Keratinocyte (primary cell): Measurements from ENCODE around the gene HERC4. TPM values are rescaled to one million over a fixed set of nuclear protein-coding genes. Genes with fewer than 3 reads are reported as not detected.

Experiments
- DNase-seq: peaks from one replicate; pipeline ENCODE4 v3.0.0-alpha.2; 2011; ENCODE audit warnings: low read depth, missing footprints, low spot score
- FAIRE-seq: peaks from 2 replicates; lab custom pipeline; 2011; peaks lifted over from hg19 to GRCh38; lab: Jason Lieb, UNC
- H2AFZ ChIP-seq: 2 replicates; pipeline ENCODE4 v1.6.0; 2012; ENCODE audit warnings: low read length, control low read depth, inconsistent platforms; ENCODE audit not compliant: control insufficient read depth
- H3K27ac ChIP-seq: 2 replicates; pipeline ENCODE4 v1.5.1; 2011; ENCODE audit warnings: low read length; ENCODE audit not compliant: control insufficient read depth, insufficient read depth
- H3K27me3 ChIP-seq: 3 replicates; pipeline ENCODE4 v1.6.0; 2011; ENCODE audit warnings: low read length; ENCODE audit not compliant: control insufficient read depth, insufficient read depth; ENCODE audit errors: extremely low read depth
- H3K36me3 ChIP-seq, 2 experiments: 2 replicates in 1 of 2; 3 replicates in 1 of 2; pipeline ENCODE4 v1.5.1; 2011; ENCODE audit warnings: low read length in 2 of 2, mild to moderate bottlenecking in 1 of 2; ENCODE audit not compliant: control insufficient read depth in 2 of 2, insufficient read depth in 2 of 2; ENCODE audit errors: extremely low read depth in 1 of 2
- H3K4me1 ChIP-seq: 3 replicates; pipeline ENCODE4 v1.5.1; 2011; ENCODE audit warnings: low read length; ENCODE audit not compliant: control insufficient read depth, insufficient read depth; ENCODE audit errors: extremely low read depth
- H3K4me2 ChIP-seq: 3 replicates; pipeline ENCODE4 v1.6.0; 2011; ENCODE audit warnings: low read depth, low read length; ENCODE audit not compliant: control insufficient read depth, insufficient read depth; ENCODE audit errors: extremely low read depth
- H3K4me3 ChIP-seq, 3 experiments: fragments of 200-600 bp in 1 of 3; sonication (generic) in 1 of 3; 2 replicates in 2 of 3; 3 replicates in 1 of 3; pipeline ENCODE4 v1.5.1; 2011 to 2016; ENCODE audit warnings: low read length in 3 of 3, mild to moderate bottlenecking in 3 of 3, control low read depth in 2 of 3, inconsistent platforms in 1 of 3, low read depth in 1 of 3, mixed read lengths in 1 of 3, mixed run types in 1 of 3, moderate library complexity in 1 of 3; ENCODE audit not compliant: control insufficient read depth in 2 of 3, insufficient read depth in 2 of 3; ENCODE audit errors: extremely low read depth in 1 of 3
- H3K79me2 ChIP-seq: 2 replicates; pipeline ENCODE4 v1.6.0; 2012; ENCODE audit warnings: low read length; ENCODE audit not compliant: control insufficient read depth, insufficient read depth
- H3K9ac ChIP-seq: 3 replicates; pipeline ENCODE4 v1.6.0; 2011; ENCODE audit warnings: low read length; ENCODE audit not compliant: control insufficient read depth, insufficient read depth; ENCODE audit errors: extremely low read depth
- H3K9me1 ChIP-seq: 3 replicates; pipeline ENCODE4 v1.6.0; 2011; ENCODE audit warnings: low read length; ENCODE audit not compliant: control insufficient read depth, insufficient read depth; ENCODE audit errors: extremely low read depth
- H3K9me3 ChIP-seq: 2 replicates; pipeline ENCODE4 v1.5.1; 2012; ENCODE audit warnings: low read depth, low read length; ENCODE audit not compliant: control insufficient read depth
- H4K20me1 ChIP-seq: 3 replicates; pipeline ENCODE4 v1.6.0; 2011; ENCODE audit warnings: low read length; ENCODE audit not compliant: control insufficient read depth, insufficient read depth; ENCODE audit errors: extremely low read depth
- EZH2 ChIP-seq: IDR thresholded peaks from one replicate; pipeline ENCODE4 v1.6.1; 2012; ENCODE audit warnings: inconsistent platforms, mild to moderate bottlenecking, low read length, moderate library complexity
- dilution Hi-C: fragments of 300-500 bp; cut with MboI; formaldehyde crosslinking; loops from one replicate; pipeline ENCODE4 v1.7.0; 2020; ENCODE audit warnings: low sequenced_read_pairs; ENCODE audit not compliant: extremely low pct_ligation_motif_present
- polyA plus RNA-seq, 5 experiments: library from polyadenylated mRNA; depleted of rRNA in 3 of 5; stranded (reverse) in 3 of 5; stranded (forward) in 1 of 5; unstranded in 1 of 5; fragments of >200 nt; gene quantifications; 1 replicate in 1 of 5; 2 replicates in 3 of 5; 3 replicates in 1 of 5; pipeline versions ENCODE4 v1.2.1 to v1.2.3, GENCODE V29; 2011 to 2012; ENCODE audit warnings: missing spikeins in 2 of 5, low read depth in 1 of 5, low replicate concordance in 1 of 5
- TF ChIP-seq, protein P1 (sequence below), 3 experiments: IDR thresholded peaks in 1 of 3; conservative IDR thresholded peaks in 1 of 3; optimal IDR thresholded peaks in 1 of 3; 2 replicates in 2 of 3; 3 replicates in 1 of 3; pipeline versions ENCODE3 to v1.5.1; 2011; ENCODE audit warnings: low read length in 3 of 3, mild to moderate bottlenecking in 3 of 3, moderate library complexity in 2 of 3, control low read depth in 1 of 3, inconsistent platforms in 1 of 3; ENCODE audit not compliant: insufficient read depth in 2 of 3; ENCODE audit errors: extremely low read depth in 1 of 3

Gene HERC4
- polyA plus RNA-seq, 1 donor (not counting 4 experiments of a cell fraction or from before 2014, with no cell fraction given): 42.9 TPM

DNA sequence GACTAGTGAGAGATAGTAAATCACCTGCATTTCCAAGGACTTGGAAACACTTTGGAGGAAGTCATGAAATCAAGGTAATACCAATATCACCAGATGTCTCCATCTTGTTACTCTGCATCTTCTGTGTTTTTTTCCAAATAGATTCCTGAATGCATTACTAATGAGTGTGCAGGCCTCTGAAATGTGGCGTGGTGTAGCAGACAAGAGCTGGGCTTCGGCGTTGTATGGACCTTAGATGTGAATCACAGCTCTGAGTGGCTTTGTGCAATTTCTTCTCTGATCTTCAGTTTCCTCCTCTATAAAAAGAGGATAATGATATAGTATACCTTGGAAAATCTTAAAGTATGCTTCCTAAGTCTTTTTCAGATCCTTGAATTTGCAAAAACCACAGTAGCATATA, 24.7 kb upstream of the HERC4 start:
- Histone ChIP-seq H3K9ac (no peak overlapping the region), H3K9me1 (no peaks in the 10 kb centered on the region), H3K4me2 (no peak overlapping the region), H3K4me1 (peaks cover 38% of the 10 kb centered on the region), H3K27ac (no peak overlapping the region), H3K27me3 (no peaks in the 10 kb centered on the region), H2AFZ (no peak overlapping the region), H3K36me3 (no peaks in the 10 kb centered on the region), H3K9me3 (no peaks in the 10 kb centered on the region), H4K20me1 (no peaks in the 10 kb centered on the region), H3K79me2 (no peaks in the 10 kb centered on the region), H3K4me3 (no peak overlapping the region)
- no peak for DNase-seq
- TF ChIP-seq EZH2: no peak
- TF ChIP-seq, protein P1, sequence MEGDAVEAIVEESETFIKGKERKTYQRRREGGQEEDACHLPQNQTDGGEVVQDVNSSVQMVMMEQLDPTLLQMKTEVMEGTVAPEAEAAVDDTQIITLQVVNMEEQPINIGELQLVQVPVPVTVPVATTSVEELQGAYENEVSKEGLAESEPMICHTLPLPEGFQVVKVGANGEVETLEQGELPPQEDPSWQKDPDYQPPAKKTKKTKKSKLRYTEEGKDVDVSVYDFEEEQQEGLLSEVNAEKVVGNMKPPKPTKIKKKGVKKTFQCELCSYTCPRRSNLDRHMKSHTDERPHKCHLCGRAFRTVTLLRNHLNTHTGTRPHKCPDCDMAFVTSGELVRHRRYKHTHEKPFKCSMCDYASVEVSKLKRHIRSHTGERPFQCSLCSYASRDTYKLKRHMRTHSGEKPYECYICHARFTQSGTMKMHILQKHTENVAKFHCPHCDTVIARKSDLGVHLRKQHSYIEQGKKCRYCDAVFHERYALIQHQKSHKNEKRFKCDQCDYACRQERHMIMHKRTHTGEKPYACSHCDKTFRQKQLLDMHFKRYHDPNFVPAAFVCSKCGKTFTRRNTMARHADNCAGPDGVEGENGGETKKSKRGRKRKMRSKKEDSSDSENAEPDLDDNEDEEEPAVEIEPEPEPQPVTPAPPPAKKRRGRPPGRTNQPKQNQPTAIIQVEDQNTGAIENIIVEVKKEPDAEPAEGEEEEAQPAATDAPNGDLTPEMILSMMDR (optimal IDR thresholded peaks at IDR 0.05 in 1 of 3, IDR thresholded peaks at IDR 0.05 in 1 of 3, conservative IDR thresholded peaks at IDR 0.05 in 1 of 3; ENCODE audit: extremely low read depth in 1 of 3, insufficient read depth in 2 of 3, low read length in 3 of 3): no peak
- no peak for FAIRE-seq
- dilution Hi-C loops: no loop called here

GRCh38 chr10:68096913-68097516, 21.9 kb upstream of the HERC4 start:
- Histone ChIP-seq H3K27ac (peak overlapping the region; percentile 48), H3K36me3 (no peaks in the 10 kb centered on the region), H3K4me1 (peaks cover 50% of the 10 kb centered on the region), H3K4me2 (peak overlapping the region; percentile 2), H2AFZ (no peak overlapping the region), H3K9ac (no peak overlapping the region), H3K9me1 (no peaks in the 10 kb centered on the region), H3K27me3 (no peaks in the 10 kb centered on the region), H3K4me3 (no peak overlapping the region), H3K79me2 (no peaks in the 10 kb centered on the region), H4K20me1 (no peaks in the 10 kb centered on the region), H3K9me3 (no peaks in the 10 kb centered on the region)
- DNase-seq: peak; percentile 95
- dilution Hi-C loops: no loop called here
- FAIRE-seq: peak; percentile 99
- TF ChIP-seq, protein P1 (optimal IDR thresholded peaks at IDR 0.05 in 1 of 3, IDR thresholded peaks at IDR 0.05 in 1 of 3, conservative IDR thresholded peaks at IDR 0.05 in 1 of 3; ENCODE audit: extremely low read depth in 1 of 3, insufficient read depth in 2 of 3, low read length in 3 of 3): no peak
- no peak for TF ChIP-seq EZH2
